Endothelial cell of umbilical vein (primary cell): Measurements from ENCODE around the gene FNBP1. TPM values are rescaled to one million over a fixed set of nuclear protein-coding genes. Genes with fewer than 3 reads are reported as not detected.

Experiments used
- BruUV-seq: library from RNA; stranded (reverse); fragments of 400-500 nt; replicated peaks from 2 replicates; lab custom pipeline; 2021; lab: Mats Ljungman, UMichigan
- CTCF ChIA-PET: fragments of 300-600, 350-600 bp; sonication (Branson Sonifier 250); formaldehyde crosslinking; loops from one replicate; lab custom pipeline; 2021; ENCODE audit warnings: antibody characterized with exemption, inconsistent platforms; lab: Charles Lee
- POLR2A ChIA-PET: fragments of 300-600, 350-600 bp; sonication (Branson Sonifier 250); formaldehyde crosslinking; loops from one replicate; lab custom pipeline; 2021; ENCODE audit warnings: antibody characterized with exemption, inconsistent platforms; lab: Charles Lee
- DNase-seq: peaks from one replicate; pipeline ENCODE4 v3.0.0-alpha.2; 2011; ENCODE audit warnings: low read depth, low spot score
- FAIRE-seq: peaks from 2 replicates; lab custom pipeline; 2011; peaks lifted over from hg19 to GRCh38; lab: Jason Lieb, UNC
- H2AFZ ChIP-seq: 2 replicates; pipeline ENCODE4 v1.6.0; 2012; ENCODE audit warnings: low read depth, low read length, control low read depth, inconsistent platforms
- H3K27ac ChIP-seq: 2 replicates; pipeline ENCODE4 v1.5.1; 2011; ENCODE audit warnings: low read depth, mild to moderate bottlenecking, control low read depth, low read length, moderate library complexity; ENCODE audit not compliant: insufficient read depth
- H3K27me3 ChIP-seq, 2 experiments: 2 replicates each; pipeline versions ENCODE4 v1.6.0 to v1.6.1; 2011; ENCODE audit warnings: low read length in 2 of 2, mixed read lengths in 1 of 2; ENCODE audit not compliant: control insufficient read depth in 2 of 2, insufficient read depth in 2 of 2
- H3K36me3 ChIP-seq, 2 experiments: 2 replicates in 1 of 2; 3 replicates in 1 of 2; pipeline ENCODE4 v1.5.1; 2011; ENCODE audit warnings: low read length in 2 of 2, mild to moderate bottlenecking in 1 of 2, moderate library complexity in 1 of 2; ENCODE audit not compliant: control insufficient read depth in 2 of 2, insufficient read depth in 2 of 2; ENCODE audit errors: extremely low read depth in 1 of 2
- H3K4me1 ChIP-seq: 3 replicates; pipeline ENCODE4 v1.5.1; 2011; ENCODE audit warnings: mild to moderate bottlenecking, low read length; ENCODE audit not compliant: control insufficient read depth, insufficient read depth; ENCODE audit errors: extremely low read depth
- H3K4me2 ChIP-seq: 2 replicates; pipeline ENCODE4 v1.6.1; 2011; ENCODE audit warnings: low read length, control low read depth, mixed read lengths; ENCODE audit not compliant: insufficient read depth
- H3K4me3 ChIP-seq, 3 experiments: fragments of 200-600 bp in 1 of 3; sonication (generic), shearing (Covaris generic) in 1 of 3; replicated peaks in 1 of 3; 2 replicates each; pipeline ENCODE4 v1.5.1; 2011 to 2016; ENCODE audit warnings: control low read depth in 3 of 3, low read length in 3 of 3, mild to moderate bottlenecking in 2 of 3, inconsistent platforms in 1 of 3, low read depth in 1 of 3, moderate library complexity in 1 of 3; ENCODE audit not compliant: insufficient read depth in 1 of 3
- H3K79me2 ChIP-seq: 2 replicates; pipeline ENCODE4 v1.6.0; 2012; ENCODE audit warnings: low read length, inconsistent platforms; ENCODE audit not compliant: control insufficient read depth, insufficient read depth
- H3K9ac ChIP-seq: replicated peaks from 2 replicates; pipeline ENCODE3; 2011; ENCODE audit warnings: low read length, control low read depth; ENCODE audit not compliant: insufficient read depth; ENCODE audit errors: extremely low read depth
- H3K9me1 ChIP-seq: replicated peaks from 3 replicates; pipeline ENCODE4 v1.6.0; 2011; ENCODE audit warnings: mild to moderate bottlenecking, low read length; ENCODE audit not compliant: control insufficient read depth, insufficient read depth; ENCODE audit errors: extremely low read depth
- H3K9me3 ChIP-seq: replicated peaks from 2 replicates; pipeline ENCODE4 v1.5.1; 2012; ENCODE audit warnings: low read length, inconsistent platforms; ENCODE audit not compliant: control insufficient read depth, insufficient read depth
- H4K20me1 ChIP-seq: replicated peaks from 2 replicates; pipeline ENCODE3; 2011; ENCODE audit warnings: mild to moderate bottlenecking, low read length; ENCODE audit not compliant: control insufficient read depth, insufficient read depth; ENCODE audit errors: extremely low read depth
- EZH2 ChIP-seq: IDR thresholded peaks from 2 replicates; pipeline ENCODE4 v1.6.1; 2012; ENCODE audit warnings: borderline replicate concordance, low read depth, mild to moderate bottlenecking, moderate library complexity, low read length, inconsistent platforms; ENCODE audit not compliant: severe bottlenecking
- FOS ChIP-seq: IDR thresholded peaks from 2 replicates; pipeline ENCODE4 v1.6.1; 2011; ENCODE audit warnings: mild to moderate bottlenecking, low read length, moderate library complexity, borderline replicate concordance; ENCODE audit not compliant: insufficient read depth
- GATA2 ChIP-seq: IDR thresholded peaks from 2 replicates; pipeline ENCODE4 v1.7.0; 2011; ENCODE audit warnings: low read depth, mild to moderate bottlenecking, moderate library complexity, mixed read lengths, low read length; ENCODE audit not compliant: insufficient read length, insufficient read depth
- JUN ChIP-seq: IDR thresholded peaks from 2 replicates; pipeline ENCODE4 v1.6.1; 2011; ENCODE audit warnings: borderline replicate concordance, low read depth; ENCODE audit not compliant: insufficient read length, insufficient read depth
- MYC ChIP-seq: IDR thresholded peaks from one replicate; pipeline ENCODE4 v1.6.1; 2011; ENCODE audit warnings: mild to moderate bottlenecking, low read depth, low read length
- POLR2A ChIP-seq: IDR thresholded peaks from 2 replicates; pipeline ENCODE4 v1.6.1; 2012; ENCODE audit warnings: low read depth, mild to moderate bottlenecking, control low read depth, low read length
- POLR2AphosphoS5 ChIP-seq: IDR thresholded peaks from 2 replicates; pipeline ENCODE4 v1.6.1; 2012; ENCODE audit warnings: low read depth, mild to moderate bottlenecking, control low read depth, low read length, moderate library complexity; ENCODE audit not compliant: insufficient read depth
- dilution Hi-C: fragments of 300-500 bp; cut with MboI; formaldehyde crosslinking; loops from one replicate; pipeline ENCODE4 v1.15.0; 2019; ENCODE audit warnings: low sequenced_read_pairs; ENCODE audit not compliant: extremely low pct_ligation_motif_present
- intact Hi-C: fragments of 100-400 bp; cut with micrococcal nuclease; formaldehyde crosslinking; loops from one replicate; pipeline ENCODE4 v1.10.0; 2022
- polyA plus RNA-seq, 4 experiments: library from polyadenylated mRNA; depleted of rRNA in 3 of 4; stranded (reverse) in 3 of 4; unstranded in 1 of 4; fragments of >200 nt; gene quantifications; 2 replicates each; pipeline versions ENCODE4 v1.2.1 to v1.2.3, GENCODE V29; 2011 to 2012; ENCODE audit warnings: missing spikeins in 1 of 4
- total RNA-seq: library from RNA; stranded (reverse); gene quantifications from 2 replicates; pipeline ENCODE4 v1.2.3, GENCODE V29; 2021
- TF ChIP-seq, protein P1 (sequence below): IDR thresholded peaks from 2 replicates; pipeline ENCODE4 v1.6.1; 2011; ENCODE audit not compliant: insufficient read depth, insufficient read length
- TF ChIP-seq, protein P2 (sequence below), 2 donors: IDR thresholded peaks; 1 replicate in 1 of 2; 2 replicates in 1 of 2; pipeline ENCODE4 v1.5.1; 2011; ENCODE audit warnings: low read length in 2 of 2, mild to moderate bottlenecking in 2 of 2, moderate library complexity in 2 of 2, control low read depth in 1 of 2, inconsistent platforms in 1 of 2, low read depth in 1 of 2; ENCODE audit not compliant: insufficient read depth in 1 of 2; ENCODE audit errors: extremely low read depth in 1 of 2

Gene FNBP1
- total and polyA plus RNA-seq, 2 donors (not counting 3 experiments of a cell fraction or from before 2014, with no cell fraction given) = 10.9 to 43.9 TPM

DNA sequence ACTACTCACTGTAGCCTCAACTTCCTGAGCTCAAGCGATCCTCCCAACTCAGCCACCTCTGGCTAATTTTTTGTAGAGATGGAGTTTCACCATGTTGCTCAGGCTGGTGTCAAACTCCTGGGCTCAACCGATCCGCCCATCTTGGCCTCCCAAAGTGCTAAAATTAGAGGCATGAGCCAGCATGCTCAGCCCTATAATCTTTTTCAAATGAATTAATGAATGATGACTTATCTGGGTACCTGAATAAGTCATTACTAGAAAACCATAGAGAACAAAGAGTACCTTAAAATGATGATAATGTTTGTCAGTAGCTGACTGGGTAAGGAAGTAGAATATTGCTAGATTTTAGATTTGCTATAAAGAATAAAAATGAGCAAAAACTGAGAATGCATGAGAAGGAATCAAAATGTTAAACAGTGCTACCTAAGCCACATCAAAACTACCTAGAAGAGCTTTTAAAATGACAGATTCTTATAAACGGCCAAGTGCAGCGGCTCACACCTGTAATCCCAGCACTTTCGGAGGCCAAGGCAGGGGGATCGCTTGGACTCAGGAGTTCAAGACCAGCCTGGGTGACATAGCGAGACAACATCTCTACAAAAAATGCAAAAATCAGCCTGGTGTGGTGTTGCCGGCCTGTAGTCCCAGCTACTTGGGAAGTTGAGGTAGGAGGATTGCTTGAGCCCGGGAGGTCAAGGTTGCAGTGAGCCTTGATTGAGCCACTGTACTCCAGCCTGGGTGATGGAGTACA lies 13.6 kb downstream of the FNBP1 start:
- no TSS peak for BruUV-seq

More for the DNA sequence above, 13.6 kb downstream of the FNBP1 start:
- Histone ChIP-seq H3K4me3 (no peak overlapping the region), H3K9me3 (no peaks in the 10 kb centered on the region), H3K9me1 (no peaks in the 10 kb centered on the region), H4K20me1 (peaks cover 4% of the 10 kb centered on the region), H2AFZ (no peak overlapping the region), H3K27ac (no peak overlapping the region), H3K36me3 (no peaks in the 10 kb centered on the region), H3K9ac (no peak overlapping the region), H3K79me2 (peaks cover 3% of the 10 kb centered on the region), H3K4me1 (peaks cover 4% of the 10 kb centered on the region), H3K4me2 (no peak overlapping the region), H3K27me3 (no peaks in the 10 kb centered on the region)
- TF ChIP-seq FOS (no peak), MYC (no peak), GATA2 (no peak), EZH2 (no peak), JUN (no peak), POLR2AphosphoS5 (no peak), POLR2A (no peak)
- TF ChIP-seq, protein P1, sequence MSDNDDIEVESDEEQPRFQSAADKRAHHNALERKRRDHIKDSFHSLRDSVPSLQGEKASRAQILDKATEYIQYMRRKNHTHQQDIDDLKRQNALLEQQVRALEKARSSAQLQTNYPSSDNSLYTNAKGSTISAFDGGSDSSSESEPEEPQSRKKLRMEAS = no peak
- TF ChIP-seq, protein P2, sequence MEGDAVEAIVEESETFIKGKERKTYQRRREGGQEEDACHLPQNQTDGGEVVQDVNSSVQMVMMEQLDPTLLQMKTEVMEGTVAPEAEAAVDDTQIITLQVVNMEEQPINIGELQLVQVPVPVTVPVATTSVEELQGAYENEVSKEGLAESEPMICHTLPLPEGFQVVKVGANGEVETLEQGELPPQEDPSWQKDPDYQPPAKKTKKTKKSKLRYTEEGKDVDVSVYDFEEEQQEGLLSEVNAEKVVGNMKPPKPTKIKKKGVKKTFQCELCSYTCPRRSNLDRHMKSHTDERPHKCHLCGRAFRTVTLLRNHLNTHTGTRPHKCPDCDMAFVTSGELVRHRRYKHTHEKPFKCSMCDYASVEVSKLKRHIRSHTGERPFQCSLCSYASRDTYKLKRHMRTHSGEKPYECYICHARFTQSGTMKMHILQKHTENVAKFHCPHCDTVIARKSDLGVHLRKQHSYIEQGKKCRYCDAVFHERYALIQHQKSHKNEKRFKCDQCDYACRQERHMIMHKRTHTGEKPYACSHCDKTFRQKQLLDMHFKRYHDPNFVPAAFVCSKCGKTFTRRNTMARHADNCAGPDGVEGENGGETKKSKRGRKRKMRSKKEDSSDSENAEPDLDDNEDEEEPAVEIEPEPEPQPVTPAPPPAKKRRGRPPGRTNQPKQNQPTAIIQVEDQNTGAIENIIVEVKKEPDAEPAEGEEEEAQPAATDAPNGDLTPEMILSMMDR (IDR thresholded peaks at IDR 0.05; ENCODE audit: extremely low read depth in 1 of 2, insufficient read depth in 1 of 2, low read depth in 1 of 2, low read length in 2 of 2) = no peak
- FAIRE-seq (peak; percentile 56), DNase-seq (no peak)
- intact Hi-C loops = no loop called here
- dilution Hi-C loops = no loop called here
- CTCF ChIA-PET = interaction anchor here (1.5 kb wide), 1 partner anchor 91 kb away, joined by 3 read pairs; no protein-coding TSS in a partner anchor
- POLR2A ChIA-PET = no interaction called here
